GM19193 (cell line): ENCODE measurements around the gene TRIM17.

Experiments used
- POLR2A ChIP-seq: IDR thresholded peaks from 4 replicates; pipeline ENCODE4 v1.6.1; 2011; ENCODE audit not compliant: insufficient read depth, insufficient read length; ENCODE audit errors: extremely low read depth

TRIM17 gene

GRCh38 chr1:228373681-228374571 is 42.7 kb downstream of the TRIM17 start:
- no peak for TF ChIP-seq POLR2A

GRCh38 chr1:228373004-228373680 is 43.5 kb downstream of the TRIM17 start:
- TF ChIP-seq POLR2A = no peak

- no peak for TF ChIP-seq POLR2A
Measured at GRCh38 chr1:228372183-228373003, 44.3 kb downstream of the TRIM17 start.

- TF ChIP-seq POLR2A = no peak
Measured at GRCh38 chr1:228371741-228372182, 44.9 kb downstream of the TRIM17 start.

- no peak for TF ChIP-seq POLR2A
Measured at GRCh38 chr1:228370941-228371740, 45.5 kb downstream of the TRIM17 start.

GRCh38 chr1:228370439-228370940 is 46.2 kb downstream of the TRIM17 start:
- TF ChIP-seq POLR2A = no peak

GRCh38 chr1:228369608-228370438 is 46.8 kb downstream of the TRIM17 start:
- no peak for TF ChIP-seq POLR2A

- TF ChIP-seq POLR2A = no peak
Measured at GRCh38 chr1:228368801-228369607, 47.7 kb downstream of the TRIM17 start.

GRCh38 chr1:228367798-228368791 is 48.6 kb downstream of the TRIM17 start:
- TF ChIP-seq POLR2A = no peak

- no peak for TF ChIP-seq POLR2A
Measured at GRCh38 chr1:228366866-228367741, 49.6 kb downstream of the TRIM17 start.
